Liver (tissue), 3 donors: ENCODE results near the gene APBA1.

Experiments used
- ATF3 ChIP-seq: IDR thresholded peaks from 2 replicates; pipeline ENCODE4 v1.6.1; 2016; ENCODE audit warnings: antibody characterized with exemption
- CTCF ChIP-seq: fragments of 150-350 bp; IDR thresholded peaks from 2 replicates; pipeline ENCODE4 v1.5.1; 2017; ENCODE audit warnings: improper control_type of control experiment, low read depth, low read length; ENCODE audit not compliant: missing input control
- GABPA ChIP-seq, 2 donors: IDR thresholded peaks in 1 of 2; conservative IDR thresholded peaks in 1 of 2; 2 replicates each; pipeline ENCODE4 v1.6.1; 2016; ENCODE audit warnings: antibody characterized with exemption in 2 of 2, mild to moderate bottlenecking in 1 of 2, moderate library complexity in 1 of 2
- REST ChIP-seq: IDR thresholded peaks from 2 replicates; pipeline ENCODE4 v1.6.1; 2016; ENCODE audit warnings: antibody characterized with exemption, mild to moderate bottlenecking
- ZBTB33 ChIP-seq: IDR thresholded peaks from 2 replicates; pipeline ENCODE4 v1.6.1; 2016; ENCODE audit warnings: antibody characterized with exemption
- donor health status: healthy.
- donor health status: healthy.

- TF ChIP-seq ATF3 (no peak), GABPA (IDR thresholded peaks at IDR 0.05 in 1 of 2, conservative IDR thresholded peaks at IDR 0.05 in 1 of 2) (no peak), CTCF (no peak), ZBTB33 (no peak), REST (no peak)
Measured at GRCh38 chr9:69500896-69501295, 171.3 kb downstream of the APBA1 start.
